ENCODE measurements around the gene IGF1R.

DNA sequence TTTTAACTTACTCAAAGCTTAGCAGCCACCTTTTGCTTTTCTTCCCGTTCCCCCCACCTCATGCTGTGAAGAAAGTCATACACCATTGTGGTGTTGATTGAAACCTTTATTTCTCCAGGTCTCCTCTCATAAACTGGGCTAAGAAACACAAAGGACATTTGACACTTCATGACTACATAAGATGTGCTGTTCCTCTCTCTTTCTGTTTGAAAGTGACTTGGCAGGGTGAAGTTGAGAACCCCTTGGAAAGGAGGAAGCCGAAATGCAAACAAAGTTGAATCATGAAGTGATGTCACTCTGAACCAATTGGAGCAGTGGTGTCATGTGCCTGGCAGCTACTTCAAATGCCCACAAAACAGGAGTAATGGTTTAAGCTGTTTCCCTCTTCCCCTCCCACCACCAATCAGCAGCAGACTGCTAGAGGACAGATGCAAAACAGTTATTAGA lies 174.7 kb downstream of the IGF1R start:
- TF ChIP-seq, protein P1, sequence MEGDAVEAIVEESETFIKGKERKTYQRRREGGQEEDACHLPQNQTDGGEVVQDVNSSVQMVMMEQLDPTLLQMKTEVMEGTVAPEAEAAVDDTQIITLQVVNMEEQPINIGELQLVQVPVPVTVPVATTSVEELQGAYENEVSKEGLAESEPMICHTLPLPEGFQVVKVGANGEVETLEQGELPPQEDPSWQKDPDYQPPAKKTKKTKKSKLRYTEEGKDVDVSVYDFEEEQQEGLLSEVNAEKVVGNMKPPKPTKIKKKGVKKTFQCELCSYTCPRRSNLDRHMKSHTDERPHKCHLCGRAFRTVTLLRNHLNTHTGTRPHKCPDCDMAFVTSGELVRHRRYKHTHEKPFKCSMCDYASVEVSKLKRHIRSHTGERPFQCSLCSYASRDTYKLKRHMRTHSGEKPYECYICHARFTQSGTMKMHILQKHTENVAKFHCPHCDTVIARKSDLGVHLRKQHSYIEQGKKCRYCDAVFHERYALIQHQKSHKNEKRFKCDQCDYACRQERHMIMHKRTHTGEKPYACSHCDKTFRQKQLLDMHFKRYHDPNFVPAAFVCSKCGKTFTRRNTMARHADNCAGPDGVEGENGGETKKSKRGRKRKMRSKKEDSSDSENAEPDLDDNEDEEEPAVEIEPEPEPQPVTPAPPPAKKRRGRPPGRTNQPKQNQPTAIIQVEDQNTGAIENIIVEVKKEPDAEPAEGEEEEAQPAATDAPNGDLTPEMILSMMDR (IDR thresholded peaks at IDR 0.05) = no peak
- no peak for TF ChIP-seq POLR2A (IDR thresholded peaks at IDR 0.05)

Measured in adrenal gland (tissue), 5 donors.